ENCODE results near the gene SMTNL2. TPM values are rescaled to one million over a fixed set of nuclear protein-coding genes. Genes with fewer than 3 reads are reported as not detected.
"Not testable (repeated sequence)": the region's sequence is repeated elsewhere in the genome, so short reads cannot be mapped to it uniquely, and the experiment has no call there.

Gene SMTNL2
- total RNA-seq, 2 donors from 2014 or later = 4.6 to 6.3 TPM

DNA sequence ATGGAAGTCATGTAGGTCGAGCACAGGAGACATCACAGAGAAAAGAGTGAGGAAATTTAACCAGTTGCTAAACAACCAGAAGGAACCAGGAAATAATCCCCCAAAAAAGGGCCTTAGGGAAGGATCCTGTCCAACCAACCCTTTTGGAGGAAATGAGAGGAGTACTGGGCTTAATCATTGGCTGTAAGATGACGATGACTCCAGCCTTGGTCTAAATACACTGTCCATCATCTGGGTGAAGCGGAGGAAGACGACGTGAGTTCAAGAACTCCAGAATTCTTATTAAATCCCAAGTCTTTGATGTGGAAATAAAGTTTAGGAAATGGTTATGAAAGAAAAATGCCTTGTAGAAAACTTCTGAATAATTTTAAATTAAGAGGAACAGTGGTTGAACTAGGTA is 68.7 kb downstream of the SMTNL2 start:
- WGBS = 68% methylated on average over 5 of the region's 5 CpGs
- Histone ChIP-seq H3K27ac (no peak overlapping the region), H3K9me3 (no peaks in the 10 kb centered on the region), H3K36me3 (no peaks in the 10 kb centered on the region), H3K27me3 (replicated peaks; ENCODE audit: insufficient read depth) (no peaks in the 10 kb centered on the region), H3K4me1 (replicated peaks) (no peaks in the 10 kb centered on the region), H3K4me3 (no peak overlapping the region)
- intact Hi-C loops (cut with DNase I) = no loop called here
- no peak for DNase-seq (ENCODE audit: low spot score)
- no peak for TF ChIP-seq POLR2A (IDR thresholded peaks at IDR 0.05)
- TF ChIP-seq, protein P1, sequence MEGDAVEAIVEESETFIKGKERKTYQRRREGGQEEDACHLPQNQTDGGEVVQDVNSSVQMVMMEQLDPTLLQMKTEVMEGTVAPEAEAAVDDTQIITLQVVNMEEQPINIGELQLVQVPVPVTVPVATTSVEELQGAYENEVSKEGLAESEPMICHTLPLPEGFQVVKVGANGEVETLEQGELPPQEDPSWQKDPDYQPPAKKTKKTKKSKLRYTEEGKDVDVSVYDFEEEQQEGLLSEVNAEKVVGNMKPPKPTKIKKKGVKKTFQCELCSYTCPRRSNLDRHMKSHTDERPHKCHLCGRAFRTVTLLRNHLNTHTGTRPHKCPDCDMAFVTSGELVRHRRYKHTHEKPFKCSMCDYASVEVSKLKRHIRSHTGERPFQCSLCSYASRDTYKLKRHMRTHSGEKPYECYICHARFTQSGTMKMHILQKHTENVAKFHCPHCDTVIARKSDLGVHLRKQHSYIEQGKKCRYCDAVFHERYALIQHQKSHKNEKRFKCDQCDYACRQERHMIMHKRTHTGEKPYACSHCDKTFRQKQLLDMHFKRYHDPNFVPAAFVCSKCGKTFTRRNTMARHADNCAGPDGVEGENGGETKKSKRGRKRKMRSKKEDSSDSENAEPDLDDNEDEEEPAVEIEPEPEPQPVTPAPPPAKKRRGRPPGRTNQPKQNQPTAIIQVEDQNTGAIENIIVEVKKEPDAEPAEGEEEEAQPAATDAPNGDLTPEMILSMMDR (IDR thresholded peaks at IDR 0.05) = no peak
- TF ChIP-seq POLR2AphosphoS5 (IDR thresholded peaks at IDR 0.05) = no peak

- H3K27me3 ChIP-seq (replicated peaks; ENCODE audit: insufficient read depth); DNase-seq (ENCODE audit: low spot score); H3K36me3 ChIP-seq; intact Hi-C loops (cut with DNase I); H3K9me3 ChIP-seq; H3K4me1 ChIP-seq (replicated peaks); H3K4me3 ChIP-seq; H3K27ac ChIP-seq: not testable (repeated sequence)
- 83% methylated on average over 7 of the region's 7 CpGs for WGBS
Measured at GRCh38 chr17:4655933-4656332, 71.6 kb downstream of the SMTNL2 start.

- intact Hi-C loops (cut with DNase I) = no loop called here
- 100% methylated on average over 2 of the region's 2 CpGs for WGBS
Measured at GRCh38 chr17:4657678-4658077, 73.3 kb downstream of the SMTNL2 start.

More at GRCh38 chr17:4657678-4658077, 73.3 kb downstream of the SMTNL2 start:
- no peak overlapping the region for H3K27ac ChIP-seq
- H3K9me3 ChIP-seq = no peaks in the 10 kb centered on the region
- no peak for DNase-seq (ENCODE audit: low spot score)
- H3K36me3 ChIP-seq = no peaks in the 10 kb centered on the region
- no peaks in the 10 kb centered on the region for H3K27me3 ChIP-seq (replicated peaks; ENCODE audit: insufficient read depth)
- no peak for TF ChIP-seq POLR2AphosphoS5 (IDR thresholded peaks at IDR 0.05)
- TF ChIP-seq, protein P1 (IDR thresholded peaks at IDR 0.05) = no peak
- no peak for TF ChIP-seq POLR2A (IDR thresholded peaks at IDR 0.05)
- H3K4me1 ChIP-seq (replicated peaks) = no peaks in the 10 kb centered on the region
- no peak overlapping the region for H3K4me3 ChIP-seq

Small RNA genes lying within 50 kb of the gene (small RNA-seq; reads per million reads assigned to genes)
- 0 reads per million in 2 donors for gene RNU6-955P

Other genes with a start within 250 kb of the SMTNL2 start
- 10 to 100 TPM; 54.1 to 59.3 TPM for gene UBE2G1, start 217.9 kb upstream of the SMTNL2 start, total RNA-seq
- gene SPNS3, start 150.6 kb upstream of the SMTNL2 start, total RNA-seq = under 1 TPM in 1 of 2 donors, not detected in 1; 0.50 TPM
- 10 to 100 TPM in 1 of 2 donors, 1 to 10 TPM in 1; 6.6 to 14.0 TPM for gene SPNS2, start 85.6 kb upstream of the SMTNL2 start, total RNA-seq
- gene MYBBP1A, start 29.1 kb upstream of the SMTNL2 start, total RNA-seq = 10 to 100 TPM; 44.4 to 71.2 TPM
- 10 to 100 TPM; 23.5 to 35.6 TPM for gene GGT6, start 24.0 kb upstream of the SMTNL2 start, total RNA-seq
- gene ALOX15, start 57.1 kb downstream of the SMTNL2 start, total RNA-seq = under 1 TPM; 0.41 to 0.97 TPM
- gene PELP1, start 119.6 kb downstream of the SMTNL2 start, total RNA-seq = 10 to 100 TPM; 27.1 to 79.7 TPM
- 10 to 100 TPM; 12.5 to 30.1 TPM for gene ARRB2, start 126.1 kb downstream of the SMTNL2 start, total RNA-seq
- gene MED11, start 146.9 kb downstream of the SMTNL2 start, total RNA-seq = 10 to 100 TPM; 31.0 to 41.9 TPM
- gene ZMYND15, start 155.3 kb downstream of the SMTNL2 start, total RNA-seq = 1 to 10 TPM in 1 of 2 donors, under 1 TPM in 1; 0.91 to 7.3 TPM
- 10 to 100 TPM; 27.9 to 36.0 TPM for gene CXCL16, start 155.4 kb downstream of the SMTNL2 start, total RNA-seq
- gene TM4SF5, start 187.4 kb downstream of the SMTNL2 start, total RNA-seq = not detected
- 1 to 10 TPM in 1 of 2 donors, not detected in 1; 2.6 TPM for gene VMO1, start 201.8 kb downstream of the SMTNL2 start, total RNA-seq
- not detected for gene GLTPD2, start 204.4 kb downstream of the SMTNL2 start, total RNA-seq
- gene PSMB6, start 211.6 kb downstream of the SMTNL2 start, total RNA-seq = 100 to 1,000 TPM; 152 to 183 TPM
- gene PLD2, start 222.6 kb downstream of the SMTNL2 start, total RNA-seq = 10 to 100 TPM; 25.7 to 29.5 TPM
- gene MINK1, start 248.8 kb downstream of the SMTNL2 start, total RNA-seq = 100 to 1,000 TPM in 1 of 2 donors, 10 to 100 TPM in 1; 53.0 to 136 TPM